Stimulated activated naive CD8-positive, alpha-beta T cell treated with anti-CD3 and anti-CD28 coated beads, Interleukin-15, Interleukin-2, amounts not matched to agents 100 U/mL and 50 U/mL, for 24 hours (primary cell): ENCODE measurements around the gene PABPN1.
A peak's percentile ranks its signal among the peaks of the same experiment; 100 is the strongest.

Experiments used
- ATAC-seq: fragments of 150-1000 bp; cut with Tn5 transposase; one replicate; pipeline ENCODE4 v1.10.0; 2021
- DNase-seq: peaks from one replicate; pipeline ENCODE4 v3.0.0; 2021

PABPN1 gene

DNA sequence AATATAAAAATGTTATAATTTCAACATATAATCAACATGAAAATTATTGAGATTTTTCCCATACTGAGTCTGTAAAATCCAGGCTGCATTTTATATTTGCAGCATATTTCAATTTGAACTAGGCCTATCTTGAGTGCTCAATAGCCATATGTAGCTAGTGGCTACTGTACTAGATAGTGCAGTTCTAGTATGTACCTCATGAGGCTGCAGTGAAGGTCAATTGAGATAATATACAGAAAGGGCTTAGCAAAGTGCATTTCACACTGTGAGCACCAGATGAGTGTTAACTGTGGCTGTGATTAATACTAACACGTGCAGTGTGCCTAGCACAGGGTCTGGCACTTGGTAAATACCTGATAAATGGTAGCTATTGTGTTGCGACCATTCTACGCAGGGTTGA, 36.8 kb downstream of the PABPN1 start:
- ATAC-seq = no peak
- DNase-seq = no peak

DNA sequence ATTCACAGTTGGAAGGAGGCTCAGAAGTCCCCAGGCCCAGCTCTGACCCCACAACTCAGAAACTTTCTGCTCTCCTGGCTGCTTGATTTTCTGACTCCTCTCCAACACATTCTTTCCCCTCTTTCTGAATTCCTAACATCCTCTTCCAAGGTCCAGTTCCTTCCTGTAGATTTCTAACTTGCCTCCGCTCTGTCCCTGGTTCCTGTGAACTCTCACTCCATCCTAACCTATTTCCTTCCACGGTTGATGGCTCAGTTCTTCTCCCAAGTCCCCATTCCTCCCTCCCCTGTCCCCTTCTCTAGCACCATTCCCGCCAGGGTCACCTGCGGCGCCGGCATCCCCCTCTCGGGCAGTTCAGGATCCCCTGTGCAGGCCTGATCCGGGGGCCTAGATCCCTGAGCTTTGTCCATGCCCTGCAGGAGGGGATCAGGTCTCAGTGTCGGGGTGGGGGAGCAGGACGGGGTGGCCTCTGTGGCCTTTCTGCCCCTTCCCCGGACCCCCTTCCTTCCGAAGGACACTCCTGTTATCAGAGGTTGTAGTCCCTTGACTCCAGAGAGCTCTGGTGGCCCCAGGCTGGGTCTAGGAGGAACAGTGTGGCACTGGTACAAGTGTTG, 37.4 kb downstream of the PABPN1 start:
- ATAC-seq = no peak
- no peak for DNase-seq

DNA sequence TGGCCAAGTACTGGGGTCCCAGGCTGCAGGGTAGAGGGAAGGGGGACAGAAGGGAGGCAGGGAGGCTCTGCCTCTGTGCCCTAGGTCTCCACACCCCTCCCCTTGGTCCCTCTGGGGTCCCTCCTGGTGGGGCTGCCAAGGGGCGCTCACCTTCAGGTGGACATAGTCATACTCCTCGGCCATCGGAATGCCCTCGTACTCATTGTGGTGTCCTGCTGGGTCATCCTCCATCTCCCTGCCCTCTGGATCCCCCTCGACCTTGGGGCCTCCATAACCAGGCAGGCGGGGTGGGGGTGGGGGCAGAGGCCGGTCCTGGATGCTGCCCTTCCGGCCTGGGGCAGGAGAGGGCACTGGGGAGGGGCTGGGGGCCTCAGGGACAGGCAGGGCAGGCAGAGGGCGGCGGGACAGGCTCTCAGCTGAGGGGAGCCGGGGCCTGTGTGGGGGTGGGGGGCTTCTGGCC, 37.9 kb downstream of the PABPN1 start:
- ATAC-seq = no peak
- no peak for DNase-seq

DNA sequence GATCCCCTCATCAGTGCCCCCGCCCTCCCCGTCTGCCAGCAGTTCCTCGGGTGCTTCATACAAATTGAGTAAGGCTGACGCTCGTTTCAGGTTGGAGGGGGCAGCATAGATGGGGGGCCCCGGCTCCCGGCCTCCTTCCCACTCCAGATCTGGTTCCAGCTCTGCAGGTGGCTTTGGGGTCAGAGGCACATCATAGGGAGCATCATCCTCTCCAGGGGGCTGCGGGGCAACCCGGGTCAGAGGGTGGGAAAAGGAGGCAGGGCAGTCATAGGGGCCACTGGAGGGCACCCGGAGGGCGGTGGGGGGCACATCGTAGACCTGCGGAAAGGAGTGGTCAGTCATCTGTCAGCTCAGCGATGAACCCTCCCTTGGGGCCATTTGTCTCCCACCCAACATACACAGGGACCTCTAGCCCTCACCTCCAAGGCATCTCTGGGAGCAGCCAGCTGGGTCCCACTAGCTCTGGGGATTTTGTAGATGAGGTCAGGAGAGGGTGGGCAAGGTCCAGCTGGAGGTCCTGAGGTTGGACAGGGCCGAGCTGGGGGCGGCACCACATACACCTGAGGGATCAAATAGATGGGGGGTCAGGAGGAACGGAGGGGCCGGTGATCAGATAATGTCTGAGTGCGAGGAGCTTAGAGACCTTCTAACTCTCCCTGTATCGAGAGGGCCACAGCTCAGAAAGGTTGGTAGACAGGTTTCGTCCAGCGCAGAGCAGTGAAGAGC, 38.6 kb downstream of the PABPN1 start:
- DNase-seq = no peak
- ATAC-seq = no peak

DNA sequence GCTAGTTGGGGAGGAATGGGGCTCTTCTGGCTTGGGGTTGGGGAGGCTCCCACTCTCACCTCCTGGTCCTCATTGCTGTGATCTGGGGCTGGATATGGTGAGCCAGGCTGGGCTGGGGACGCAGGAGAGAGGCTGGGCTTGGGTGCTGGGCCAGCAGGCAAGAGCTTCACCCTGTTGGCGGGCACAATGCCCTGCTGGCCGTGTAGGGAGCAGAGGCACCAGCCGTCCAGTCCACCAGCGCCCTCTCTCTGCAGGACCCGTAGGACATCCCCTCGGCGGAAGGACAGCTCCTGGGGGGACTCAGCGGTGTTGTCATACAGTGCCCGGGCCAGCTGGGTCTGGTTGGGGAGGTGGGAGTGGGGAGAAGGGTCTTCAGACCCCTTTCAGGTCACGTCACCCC, 39.2 kb downstream of the PABPN1 start:
- DNase-seq (no peak), ATAC-seq (no peak)

DNA sequence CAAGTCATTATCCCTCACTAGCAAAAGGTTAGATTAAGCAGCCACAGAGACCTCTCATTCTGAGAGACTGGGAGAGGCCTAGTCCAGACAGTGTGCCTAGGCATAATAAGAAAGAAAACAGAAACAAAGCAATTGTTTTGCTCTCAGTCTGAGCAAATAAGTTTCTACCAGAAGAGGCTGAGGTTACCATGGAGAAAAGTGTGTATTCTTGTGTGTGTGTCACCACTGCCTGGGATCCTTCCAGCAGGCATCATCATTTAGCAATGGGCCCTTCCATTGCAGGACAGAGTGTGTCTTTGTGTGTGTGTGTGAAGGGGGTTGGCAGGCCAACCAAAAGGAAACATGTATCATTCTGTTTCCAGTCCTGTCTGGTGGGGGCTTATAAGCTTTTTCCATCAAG, 40.1 kb downstream of the PABPN1 start:
- ATAC-seq (peak; percentile 21), DNase-seq (no peak)

DNA sequence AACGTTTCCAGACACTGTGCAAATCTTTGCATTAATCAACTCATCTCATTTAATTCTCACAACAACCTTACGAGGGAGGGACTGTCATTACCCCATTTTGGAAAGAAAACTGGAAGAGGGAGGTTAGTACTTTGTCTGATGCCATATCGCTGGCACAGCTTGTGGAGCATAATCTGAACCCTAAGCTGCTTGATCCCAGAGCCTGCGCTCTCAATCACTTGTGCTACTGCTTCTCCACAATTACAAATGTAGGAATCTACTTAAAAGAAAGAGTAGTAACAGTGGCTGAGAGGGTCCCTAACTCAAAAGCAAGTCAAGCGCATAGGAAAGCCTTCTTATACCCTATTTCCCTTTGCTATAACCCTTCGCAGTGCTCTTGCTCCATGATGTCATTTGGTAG, 40.5 kb downstream of the PABPN1 start:
- DNase-seq (no peak), ATAC-seq (no peak)

DNA sequence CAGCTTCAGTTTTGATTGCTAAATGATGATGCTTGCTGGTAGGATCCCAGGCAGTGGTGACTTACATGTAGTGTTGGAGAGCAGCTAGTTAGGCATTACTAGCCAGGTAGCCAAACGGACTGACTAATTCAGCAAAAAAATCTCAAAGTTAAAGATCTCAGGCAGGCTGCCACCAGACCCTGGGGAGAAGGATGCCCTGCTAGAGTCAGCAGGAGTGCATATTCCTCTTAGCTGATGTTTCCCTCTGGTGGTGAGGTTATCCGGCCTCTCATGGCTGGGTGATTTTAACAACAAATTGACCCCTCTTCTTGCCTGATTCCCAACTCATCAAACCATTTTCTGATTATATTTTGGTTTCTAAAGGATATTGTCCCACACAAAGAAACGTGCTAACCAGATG, 40.9 kb downstream of the PABPN1 start:
- no peak for ATAC-seq
- DNase-seq = no peak

DNA sequence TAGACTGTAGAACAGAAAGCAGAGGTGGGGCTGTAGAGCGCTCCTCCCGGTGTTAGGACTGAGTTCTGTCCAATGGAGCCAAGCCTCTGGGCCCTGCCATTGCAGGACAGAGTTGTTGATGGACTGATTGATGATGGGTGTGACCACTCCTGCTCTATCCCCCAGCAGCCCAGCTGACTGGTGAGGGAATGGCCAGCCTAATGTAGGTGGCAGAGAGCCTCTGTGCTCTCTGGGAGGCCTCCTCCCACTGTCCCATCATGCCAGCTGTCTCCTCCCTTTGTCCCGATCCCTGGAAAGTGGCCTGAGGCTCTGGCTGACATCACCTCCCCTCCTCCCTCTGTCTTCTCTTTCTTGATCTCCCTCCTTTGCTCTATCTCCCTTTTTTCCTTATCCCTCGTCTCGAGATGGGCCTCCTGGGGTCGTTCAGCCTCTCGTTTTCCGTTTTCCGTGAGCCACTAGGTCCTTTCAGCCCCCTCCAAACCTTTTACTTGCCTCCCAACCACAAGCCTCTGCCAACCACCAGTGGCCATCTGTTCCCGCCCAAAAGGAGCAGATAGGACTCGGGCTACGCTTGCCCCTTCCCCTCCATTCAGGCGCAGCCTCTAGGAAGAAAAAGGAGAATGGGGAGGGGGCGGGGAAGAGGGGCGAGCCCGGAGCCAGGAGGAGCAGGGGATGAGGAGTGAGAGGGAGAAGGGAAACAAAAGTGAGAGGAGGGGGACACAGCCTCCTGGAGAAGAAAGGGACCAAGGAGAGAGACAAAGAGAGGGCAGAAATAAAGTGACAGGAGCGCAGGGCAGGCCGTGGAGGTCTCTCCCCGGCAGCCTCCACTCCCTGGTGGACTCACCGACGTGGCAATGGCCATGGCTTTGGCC, 43.1 kb downstream of the PABPN1 start:
- ATAC-seq (no peak), DNase-seq (no peak)

DNA sequence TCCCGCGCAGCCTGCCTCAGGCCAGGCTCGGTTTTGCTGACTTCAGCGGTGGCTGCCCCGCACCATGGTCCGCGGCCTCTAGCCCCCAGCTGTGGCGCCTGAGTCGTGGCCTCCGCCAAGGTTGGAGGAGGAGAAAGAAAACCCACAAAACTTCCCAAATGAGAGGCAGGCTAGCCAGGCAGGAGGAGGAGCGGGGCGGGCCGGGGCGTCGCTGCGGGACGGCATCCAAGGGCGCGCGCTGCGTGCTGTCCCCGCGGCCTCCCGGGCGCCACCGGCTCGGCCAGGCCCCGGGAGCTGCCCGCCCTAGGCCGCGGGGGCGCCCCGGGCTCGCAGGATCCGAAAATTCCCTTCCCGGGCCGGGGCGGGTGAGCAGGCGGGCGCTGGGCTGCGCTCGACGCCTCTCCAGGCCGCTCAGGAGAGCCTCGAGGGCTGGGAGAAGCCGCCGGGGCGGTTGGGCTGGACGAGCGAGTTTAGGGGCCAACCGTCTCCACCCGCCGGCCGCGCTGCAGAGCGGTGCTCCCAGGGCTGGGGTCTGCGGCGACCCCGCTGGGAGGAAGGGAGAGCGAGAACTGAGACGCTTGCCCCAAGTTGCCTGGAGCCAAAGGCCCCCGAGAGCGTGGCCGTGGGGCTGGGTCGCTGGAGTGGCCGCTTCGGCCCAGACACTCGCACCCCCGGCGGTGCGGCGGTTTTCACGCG, 43.9 kb downstream of the PABPN1 start, which contains the start of gene EFS:
Gene EFS (minus strand): TSS at position 137 of the 696 bp plus-strand sequence. CDS start 147 bp downstream, outside the sequence.
- ATAC-seq (no peak), DNase-seq (no peak)

DNA sequence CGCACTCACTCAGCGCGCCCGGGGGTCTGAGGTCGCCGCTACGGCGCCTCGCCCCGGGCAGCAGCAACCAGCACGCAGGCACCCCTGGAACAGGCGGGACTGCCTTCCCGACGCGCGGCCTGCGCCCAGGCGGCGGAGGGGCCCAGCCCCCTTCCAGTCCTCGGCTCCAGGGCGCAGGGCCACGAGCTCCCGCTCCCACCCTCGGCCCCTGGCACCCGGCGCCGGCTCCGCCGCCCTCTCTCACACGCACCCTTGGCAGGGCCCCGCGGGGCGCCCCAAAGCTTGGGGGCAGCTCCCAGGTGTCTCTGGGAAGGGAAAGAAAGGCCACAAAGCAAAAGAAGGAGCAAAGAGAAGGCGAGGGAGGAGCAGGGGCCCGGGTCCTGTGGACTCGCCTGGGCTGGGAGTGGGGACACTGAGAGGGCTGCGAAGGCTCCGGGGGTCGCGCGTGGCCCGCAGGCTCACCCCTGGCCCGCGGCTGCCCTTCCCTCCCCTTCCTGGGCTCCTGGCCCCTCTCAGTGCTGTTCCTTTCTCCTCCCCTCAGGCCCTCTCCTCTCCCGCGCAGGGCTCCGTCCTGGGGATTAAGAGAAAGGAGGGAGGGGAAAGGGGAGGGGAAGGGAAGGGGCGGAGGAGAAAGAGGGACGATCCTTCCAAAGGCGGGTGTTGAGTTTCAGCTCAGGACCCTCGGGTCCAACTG, 44.6 kb downstream of the PABPN1 start:
- ATAC-seq (no peak), DNase-seq (no peak)

DNA sequence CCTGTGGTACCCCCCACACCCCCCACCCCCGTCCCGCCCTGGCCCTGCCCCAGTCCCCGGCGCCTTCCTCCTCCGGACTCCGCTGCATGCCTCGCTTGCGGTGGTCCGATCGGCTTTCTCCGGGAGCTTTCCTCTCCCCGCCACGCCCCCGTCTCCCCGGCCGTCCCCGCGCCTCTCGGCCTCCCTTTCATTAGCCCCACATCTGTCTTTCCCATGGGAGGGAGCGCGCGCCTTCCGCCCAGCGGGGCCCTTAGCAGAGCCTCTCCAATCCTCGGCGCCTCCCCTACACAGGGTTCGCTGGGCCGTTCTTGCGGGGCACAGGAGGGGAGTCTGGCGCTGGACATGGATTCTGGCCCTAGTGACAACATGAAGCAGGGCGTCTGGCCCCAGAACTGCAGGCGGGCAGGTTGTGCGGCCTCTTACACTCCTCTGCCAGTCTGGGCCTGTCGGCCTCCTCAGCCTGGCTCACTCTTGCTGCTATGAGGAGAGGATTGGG, 45.2 kb downstream of the PABPN1 start:
- DNase-seq = no peak
- ATAC-seq = no peak

DNA sequence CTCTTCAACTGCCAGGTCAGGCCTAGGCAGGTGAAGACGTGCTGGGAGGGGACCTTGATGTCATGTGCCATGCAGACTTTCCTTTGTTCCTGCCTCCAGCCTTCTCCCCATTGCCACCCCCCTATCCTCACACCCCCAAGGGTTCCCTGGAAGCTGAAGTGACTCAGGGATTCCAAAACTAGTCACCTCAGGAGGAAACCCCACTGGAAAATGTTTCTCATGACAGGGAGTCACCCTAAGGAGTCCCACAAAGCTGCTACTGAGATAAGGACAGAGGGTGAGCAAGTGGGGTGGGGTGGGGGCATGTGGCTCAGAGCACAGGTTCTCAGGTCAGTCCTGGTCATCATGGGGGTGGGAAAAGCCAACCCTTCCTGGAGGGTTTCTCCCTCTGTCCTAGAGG, 49.0 kb downstream of the PABPN1 start:
- ATAC-seq = peak; percentile 28
- no peak for DNase-seq

DNA sequence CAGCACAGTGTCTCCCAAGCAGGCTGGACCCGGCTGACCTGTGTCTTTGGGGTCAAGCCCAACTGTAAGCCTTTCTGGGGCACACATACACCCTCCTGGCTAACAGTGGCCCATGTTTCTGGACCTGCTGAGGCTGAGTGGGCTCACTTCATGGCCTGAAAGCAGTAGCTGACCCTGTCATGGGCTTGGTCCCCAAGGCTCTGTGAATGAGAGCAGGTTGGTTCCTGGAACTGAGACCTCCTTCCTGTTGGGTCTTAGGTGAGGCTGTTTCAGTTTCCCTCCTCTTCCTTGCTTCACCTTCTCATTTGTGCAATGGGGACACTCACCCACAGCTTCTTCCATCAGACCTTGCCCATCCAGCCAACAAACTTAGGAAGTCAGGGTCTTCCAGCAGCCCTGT, 50.6 kb downstream of the PABPN1 start:
- DNase-seq = no peak
- no peak for ATAC-seq

DNA sequence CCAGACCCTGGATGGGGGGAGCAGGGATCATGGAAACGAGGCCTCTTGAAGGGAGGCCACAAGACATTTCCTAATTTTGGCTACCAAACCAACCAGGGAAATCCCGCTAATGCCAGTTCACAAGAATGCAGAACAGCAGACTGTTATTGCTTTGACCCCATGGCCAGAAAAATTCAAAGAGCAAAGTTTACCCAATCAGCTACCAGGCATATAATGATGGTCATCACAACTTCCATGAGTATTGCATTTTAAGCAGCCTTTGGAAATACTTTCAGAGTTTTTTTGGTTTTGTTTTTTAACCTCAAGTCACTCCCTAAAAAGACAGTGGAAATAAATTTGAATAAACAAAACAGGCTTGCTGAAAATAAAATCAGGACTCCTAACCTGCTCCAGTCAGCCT, 51.3 kb downstream of the PABPN1 start, which contains the start of gene IL25:
Gene IL25 (plus strand): TSS at position 301 of the 400 bp plus-strand sequence.
- ATAC-seq = no peak

DNA sequence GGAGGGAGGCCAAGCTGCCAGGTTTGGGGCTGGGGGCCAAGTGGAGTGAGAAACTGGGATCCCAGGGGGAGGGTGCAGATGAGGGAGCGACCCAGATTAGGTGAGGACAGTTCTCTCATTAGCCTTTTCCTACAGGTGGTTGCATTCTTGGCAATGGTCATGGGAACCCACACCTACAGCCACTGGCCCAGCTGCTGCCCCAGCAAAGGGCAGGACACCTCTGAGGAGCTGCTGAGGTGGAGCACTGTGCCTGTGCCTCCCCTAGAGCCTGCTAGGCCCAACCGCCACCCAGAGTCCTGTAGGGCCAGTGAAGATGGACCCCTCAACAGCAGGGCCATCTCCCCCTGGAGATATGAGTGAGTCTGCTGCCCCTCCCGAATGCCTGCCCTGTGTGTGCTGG, 51.8 kb downstream of the PABPN1 start:
- DNase-seq (no peak), ATAC-seq (no peak)

More for the DNA sequence above, 51.3 kb downstream of the PABPN1 start, which contains the start of gene IL25:
- no peak for DNase-seq
